ENCODE results near the gene DNAH17.

The DNAH17 gene

DNA sequence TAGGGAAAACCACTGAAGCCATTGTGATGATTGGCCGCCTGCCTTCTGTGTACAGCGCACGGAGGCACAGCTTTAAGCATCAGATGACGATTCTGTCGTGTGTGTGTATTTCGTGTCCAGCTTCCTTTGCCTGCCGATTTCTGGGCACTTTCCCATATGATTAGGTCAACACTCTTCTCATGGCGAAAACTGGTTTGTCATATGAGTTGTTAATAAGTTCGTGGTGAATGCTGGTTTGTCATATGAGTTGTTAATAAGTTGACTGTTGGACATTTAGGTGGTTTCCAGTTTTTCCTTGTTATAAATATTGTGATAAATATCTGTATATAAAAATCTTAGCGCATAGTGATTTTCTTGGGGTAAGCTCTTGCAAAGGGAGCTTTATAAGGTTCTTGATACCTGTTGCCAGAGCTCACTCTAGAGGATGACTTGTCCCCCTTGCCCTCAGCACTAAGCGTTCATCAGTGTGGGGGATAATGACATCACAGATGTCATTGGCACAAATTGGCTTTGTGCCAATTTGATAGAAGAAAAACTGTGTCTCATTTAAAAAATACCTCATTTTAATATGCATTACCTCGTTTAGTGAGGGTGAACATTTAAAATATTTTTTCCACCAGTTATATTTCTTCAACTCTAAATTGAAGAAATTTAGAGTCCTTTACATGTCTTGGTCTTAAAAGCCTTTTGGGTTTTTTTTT, 158.7 kb downstream of the DNAH17 start:
- Histone ChIP-seq H3K4me3 (ENCODE audit: low read depth, low read length) (no peak overlapping the region), H3K36me3 (ENCODE audit: control insufficient read depth in 2 of 2, insufficient read depth in 1 of 2, low read length in 2 of 2) (peaks cover 12 to 85% of the 10 kb centered on the region in 2 experiments; a peak in 2 of 3 replicates), H3K4me1 (ENCODE audit: control insufficient read depth, insufficient read depth, low read length) (no peaks in the 10 kb centered on the region), H3K27ac (ENCODE audit: extremely low read depth, low read depth, low read length) (no peak overlapping the region), H3K9me3 (ENCODE audit: control insufficient read depth, insufficient read depth, low read depth, low read length) (no peaks in the 10 kb centered on the region)
- ChIA-PET CTCF (interaction anchor here (0.7 to 11.5 kb wide), 4 partner anchors 24 to 167 kb away, joined by 3 to 137 read pairs (median 8); partner anchors contain the start of gene SOCS3), POLR2A (interaction anchor here (0.9 kb wide), 1 partner anchor 104 kb away, joined by 3 read pairs; no protein-coding TSS in a partner anchor)
- TF ChIP-seq ZNF707 (tag by site-specific recombination; IDR thresholded peaks at IDR 0.05) = no peak
- TF ChIP-seq ZNF629 (tag by site-specific recombination; IDR thresholded peaks at IDR 0.05) = peak; percentile 72
- no peak for TF ChIP-seq ZFP41 (tag by site-specific recombination; IDR thresholded peaks at IDR 0.05; ENCODE audit: borderline replicate concordance)
- TF ChIP-seq GLIS1 (tag by site-specific recombination; IDR thresholded peaks at IDR 0.05) = peak; percentile 21; the same call in 1 of the 2 replicates
- TF ChIP-seq ZNF548 (tag by site-specific recombination; IDR thresholded peaks at IDR 0.05) = no peak
- no peak for TF ChIP-seq MYNN (tag by site-specific recombination; IDR thresholded peaks at IDR 0.05; ENCODE audit: borderline replicate concordance)
- TF ChIP-seq ZNF521 (tag by site-specific recombination; IDR thresholded peaks at IDR 0.05) = 0 out of 2 replicates have a peak, but pooled peaks have one; percentile 24
- TF ChIP-seq, protein P1, sequence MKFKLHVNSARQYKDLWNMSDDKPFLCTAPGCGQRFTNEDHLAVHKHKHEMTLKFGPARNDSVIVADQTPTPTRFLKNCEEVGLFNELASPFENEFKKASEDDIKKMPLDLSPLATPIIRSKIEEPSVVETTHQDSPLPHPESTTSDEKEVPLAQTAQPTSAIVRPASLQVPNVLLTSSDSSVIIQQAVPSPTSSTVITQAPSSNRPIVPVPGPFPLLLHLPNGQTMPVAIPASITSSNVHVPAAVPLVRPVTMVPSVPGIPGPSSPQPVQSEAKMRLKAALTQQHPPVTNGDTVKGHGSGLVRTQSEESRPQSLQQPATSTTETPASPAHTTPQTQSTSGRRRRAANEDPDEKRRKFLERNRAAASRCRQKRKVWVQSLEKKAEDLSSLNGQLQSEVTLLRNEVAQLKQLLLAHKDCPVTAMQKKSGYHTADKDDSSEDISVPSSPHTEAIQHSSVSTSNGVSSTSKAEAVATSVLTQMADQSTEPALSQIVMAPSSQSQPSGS (tag by site-specific recombination; IDR thresholded peaks at IDR 0.05; ENCODE audit: low read depth) = peak; percentile 57; the same call in 1 of the 2 replicates
- TF ChIP-seq ZNF664 (tag by site-specific recombination; IDR thresholded peaks at IDR 0.05) = peak; percentile 54; the same call in 1 of the 2 replicates
- TF ChIP-seq, protein P2, sequence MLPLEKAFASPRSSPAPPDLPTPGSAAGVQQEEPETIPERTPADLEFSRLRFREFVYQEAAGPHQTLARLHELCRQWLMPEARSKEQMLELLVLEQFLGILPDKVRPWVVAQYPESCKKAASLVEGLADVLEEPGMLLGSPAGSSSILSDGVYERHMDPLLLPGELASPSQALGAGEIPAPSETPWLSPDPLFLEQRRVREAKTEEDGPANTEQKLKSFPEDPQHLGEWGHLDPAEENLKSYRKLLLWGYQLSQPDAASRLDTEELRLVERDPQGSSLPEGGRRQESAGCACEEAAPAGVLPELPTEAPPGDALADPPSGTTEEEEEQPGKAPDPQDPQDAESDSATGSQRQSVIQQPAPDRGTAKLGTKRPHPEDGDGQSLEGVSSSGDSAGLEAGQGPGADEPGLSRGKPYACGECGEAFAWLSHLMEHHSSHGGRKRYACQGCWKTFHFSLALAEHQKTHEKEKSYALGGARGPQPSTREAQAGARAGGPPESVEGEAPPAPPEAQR (tag by site-specific recombination; IDR thresholded peaks at IDR 0.05) = no peak
- no peak for TF ChIP-seq SALL2 (tag by site-specific recombination; IDR thresholded peaks at IDR 0.05; ENCODE audit: borderline replicate concordance)
- TF ChIP-seq ZSCAN30 (tag by site-specific recombination; IDR thresholded peaks at IDR 0.05) = no peak
- 0 out of 2 replicates have a peak, but pooled peaks have one; percentile 3 for TF ChIP-seq ZNF654 (tag by site-specific recombination; IDR thresholded peaks at IDR 0.05; ENCODE audit: low read depth)
- TF ChIP-seq ZFP3 (tag by site-specific recombination; IDR thresholded peaks at IDR 0.05; ENCODE audit: low read depth) = no peak
- TF ChIP-seq ZNF112 (tag by site-specific recombination; IDR thresholded peaks at IDR 0.05) = peak; percentile 39; the same call in 1 of the 2 replicates
- 0 out of 2 replicates have a peak, but pooled peaks have one; percentile 40 for TF ChIP-seq KLF10 (tag by site-specific recombination; IDR thresholded peaks at IDR 0.05)
- TF ChIP-seq, protein P3, sequence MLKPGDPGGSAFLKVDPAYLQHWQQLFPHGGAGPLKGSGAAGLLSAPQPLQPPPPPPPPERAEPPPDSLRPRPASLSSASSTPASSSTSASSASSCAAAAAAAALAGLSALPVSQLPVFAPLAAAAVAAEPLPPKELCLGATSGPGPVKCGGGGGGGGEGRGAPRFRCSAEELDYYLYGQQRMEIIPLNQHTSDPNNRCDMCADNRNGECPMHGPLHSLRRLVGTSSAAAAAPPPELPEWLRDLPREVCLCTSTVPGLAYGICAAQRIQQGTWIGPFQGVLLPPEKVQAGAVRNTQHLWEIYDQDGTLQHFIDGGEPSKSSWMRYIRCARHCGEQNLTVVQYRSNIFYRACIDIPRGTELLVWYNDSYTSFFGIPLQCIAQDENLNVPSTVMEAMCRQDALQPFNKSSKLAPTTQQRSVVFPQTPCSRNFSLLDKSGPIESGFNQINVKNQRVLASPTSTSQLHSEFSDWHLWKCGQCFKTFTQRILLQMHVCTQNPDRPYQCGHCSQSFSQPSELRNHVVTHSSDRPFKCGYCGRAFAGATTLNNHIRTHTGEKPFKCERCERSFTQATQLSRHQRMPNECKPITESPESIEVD (tag by site-specific recombination; IDR thresholded peaks at IDR 0.05) = peak; percentile 47; the same call in 1 of the 2 replicates
- no peak for TF ChIP-seq ZNF473 (tag by site-specific recombination; IDR thresholded peaks at IDR 0.05)
- TF ChIP-seq ZBTB48 (tag by site-specific recombination; IDR thresholded peaks at IDR 0.05) = no peak
- TF ChIP-seq ZNF544 (tag by site-specific recombination; IDR thresholded peaks at IDR 0.05) = no peak
- no peak for TF ChIP-seq ZNF560 (tag by site-specific recombination; IDR thresholded peaks at IDR 0.05; ENCODE audit: borderline replicate concordance)
- TF ChIP-seq ZNF184 (tag by site-specific recombination; IDR thresholded peaks at IDR 0.05) = peak; percentile 81
- no peak for TF ChIP-seq ZNF558 (tag by site-specific recombination; IDR thresholded peaks at IDR 0.05)
- no peak for TF ChIP-seq EGR2 (tag by site-specific recombination; IDR thresholded peaks at IDR 0.05; ENCODE audit: low read depth)
- TF ChIP-seq ZNF174 (tag by site-specific recombination; IDR thresholded peaks at IDR 0.05) = no peak
- peak; percentile 44; the same call in 1 of the 2 replicates for TF ChIP-seq ZBTB21 (tag by site-specific recombination; IDR thresholded peaks at IDR 0.05)
- TF ChIP-seq HOXD13 (CRISPR knock-in tag; IDR thresholded peaks at IDR 0.05; ENCODE audit: borderline replicate concordance) = no peak
- TF ChIP-seq MZF1 (tag by site-specific recombination; IDR thresholded peaks at IDR 0.05; ENCODE audit: borderline replicate concordance) = no peak
- TF ChIP-seq SCRT2 (tag by site-specific recombination; IDR thresholded peaks at IDR 0.05) = peak; percentile 82
- TF ChIP-seq, protein P4, sequence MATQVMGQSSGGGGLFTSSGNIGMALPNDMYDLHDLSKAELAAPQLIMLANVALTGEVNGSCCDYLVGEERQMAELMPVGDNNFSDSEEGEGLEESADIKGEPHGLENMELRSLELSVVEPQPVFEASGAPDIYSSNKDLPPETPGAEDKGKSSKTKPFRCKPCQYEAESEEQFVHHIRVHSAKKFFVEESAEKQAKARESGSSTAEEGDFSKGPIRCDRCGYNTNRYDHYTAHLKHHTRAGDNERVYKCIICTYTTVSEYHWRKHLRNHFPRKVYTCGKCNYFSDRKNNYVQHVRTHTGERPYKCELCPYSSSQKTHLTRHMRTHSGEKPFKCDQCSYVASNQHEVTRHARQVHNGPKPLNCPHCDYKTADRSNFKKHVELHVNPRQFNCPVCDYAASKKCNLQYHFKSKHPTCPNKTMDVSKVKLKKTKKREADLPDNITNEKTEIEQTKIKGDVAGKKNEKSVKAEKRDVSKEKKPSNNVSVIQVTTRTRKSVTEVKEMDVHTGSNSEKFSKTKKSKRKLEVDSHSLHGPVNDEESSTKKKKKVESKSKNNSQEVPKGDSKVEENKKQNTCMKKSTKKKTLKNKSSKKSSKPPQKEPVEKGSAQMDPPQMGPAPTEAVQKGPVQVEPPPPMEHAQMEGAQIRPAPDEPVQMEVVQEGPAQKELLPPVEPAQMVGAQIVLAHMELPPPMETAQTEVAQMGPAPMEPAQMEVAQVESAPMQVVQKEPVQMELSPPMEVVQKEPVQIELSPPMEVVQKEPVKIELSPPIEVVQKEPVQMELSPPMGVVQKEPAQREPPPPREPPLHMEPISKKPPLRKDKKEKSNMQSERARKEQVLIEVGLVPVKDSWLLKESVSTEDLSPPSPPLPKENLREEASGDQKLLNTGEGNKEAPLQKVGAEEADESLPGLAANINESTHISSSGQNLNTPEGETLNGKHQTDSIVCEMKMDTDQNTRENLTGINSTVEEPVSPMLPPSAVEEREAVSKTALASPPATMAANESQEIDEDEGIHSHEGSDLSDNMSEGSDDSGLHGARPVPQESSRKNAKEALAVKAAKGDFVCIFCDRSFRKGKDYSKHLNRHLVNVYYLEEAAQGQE (tag by site-specific recombination; IDR thresholded peaks at IDR 0.05) = no peak
- no peak for TF ChIP-seq SETDB1 (IDR thresholded peaks at IDR 0.05; ENCODE audit: insufficient read length, low read length)

Measured in HEK293 (cell line).